ENCODE measurements around the gene GPR61. TPM values are rescaled to one million over a fixed set of nuclear protein-coding genes. Genes with fewer than 3 reads are reported as not detected.

The GPR61 gene, protein sequence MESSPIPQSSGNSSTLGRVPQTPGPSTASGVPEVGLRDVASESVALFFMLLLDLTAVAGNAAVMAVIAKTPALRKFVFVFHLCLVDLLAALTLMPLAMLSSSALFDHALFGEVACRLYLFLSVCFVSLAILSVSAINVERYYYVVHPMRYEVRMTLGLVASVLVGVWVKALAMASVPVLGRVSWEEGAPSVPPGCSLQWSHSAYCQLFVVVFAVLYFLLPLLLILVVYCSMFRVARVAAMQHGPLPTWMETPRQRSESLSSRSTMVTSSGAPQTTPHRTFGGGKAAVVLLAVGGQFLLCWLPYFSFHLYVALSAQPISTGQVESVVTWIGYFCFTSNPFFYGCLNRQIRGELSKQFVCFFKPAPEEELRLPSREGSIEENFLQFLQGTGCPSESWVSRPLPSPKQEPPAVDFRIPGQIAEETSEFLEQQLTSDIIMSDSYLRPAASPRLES
- under 1 TPM in 1 of 2 experiments, not detected in 1; 0.16 TPM for total RNA-seq

DNA sequence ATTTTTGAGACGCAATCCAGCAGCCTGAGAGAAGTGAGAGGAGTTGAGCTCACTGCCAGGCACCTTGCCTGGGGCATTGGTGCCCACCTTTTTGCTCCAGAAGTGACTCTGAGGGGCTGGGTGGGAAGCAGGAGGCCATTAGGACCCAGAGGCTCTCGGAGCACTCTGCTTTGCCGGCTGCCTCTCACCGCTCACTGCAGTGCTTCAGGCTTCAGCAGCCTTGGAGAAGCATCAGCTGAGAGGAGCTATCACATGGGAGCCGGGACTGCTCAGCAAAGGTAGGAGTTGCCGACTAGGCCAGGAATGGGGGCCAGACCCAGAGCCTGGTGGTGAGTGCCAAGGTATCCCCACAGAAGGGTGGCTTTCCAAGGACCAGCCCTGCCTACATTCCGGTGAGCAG is at the start of gene GPR61:
TSS of gene GPR61 (plus strand) at position 197 of the 400 bp plus-strand sequence. CDS start 3,151 bp downstream, outside the sequence.
- Mint-ChIP-seq H3K4me3 (no peak within 1 kb of the TSS), H3K9me3 (ENCODE audit: low read depth) (no peaks in the 10 kb centered on the region)

DNA sequence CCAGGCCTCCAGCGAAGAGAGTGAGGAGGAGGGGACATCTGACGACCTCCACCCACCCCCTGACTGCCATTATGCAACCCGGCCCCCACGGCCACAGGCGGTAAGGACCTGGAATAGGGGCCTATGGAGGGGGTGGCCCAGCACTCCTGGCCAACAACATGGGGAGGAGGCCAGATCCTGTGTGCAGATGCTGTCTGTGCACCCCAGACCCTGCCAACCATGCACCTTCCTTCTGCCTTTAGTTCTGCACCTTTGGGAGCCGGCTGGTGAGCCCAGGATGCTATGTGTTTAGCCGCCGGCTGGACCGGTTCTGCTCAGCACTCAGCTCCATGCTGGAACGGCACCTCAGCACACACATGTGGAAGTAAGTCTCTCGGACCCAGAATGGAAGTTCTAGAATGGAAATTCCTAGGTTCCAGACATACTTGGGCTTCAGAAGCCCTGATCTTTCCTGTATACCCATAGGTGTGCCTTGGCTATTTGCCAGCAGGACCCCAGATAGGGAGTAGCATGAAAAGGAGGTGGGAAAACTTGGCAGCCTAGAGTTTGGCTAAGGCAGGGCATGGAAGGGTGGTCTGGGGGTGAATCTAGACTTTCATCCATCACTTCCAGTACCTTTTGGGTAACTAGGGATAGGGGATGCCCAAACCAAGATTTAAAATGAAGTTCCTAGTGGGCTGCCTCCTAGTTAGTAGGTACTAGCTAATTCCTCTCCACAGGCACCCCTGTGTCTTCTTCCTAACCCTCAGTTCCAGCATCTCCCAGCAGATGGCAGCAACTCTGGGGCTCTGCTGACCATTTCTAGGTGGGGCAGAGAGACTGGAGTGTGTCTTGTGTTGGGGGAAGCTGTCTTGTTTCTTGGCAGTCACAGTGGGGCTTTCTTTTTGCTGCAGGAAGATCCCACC is 49.4 kb upstream of the GPR61 start:
- Mint-ChIP-seq H3K4me3 (no peak overlapping the region), H3K9me3 (ENCODE audit: low read depth) (no peaks in the 10 kb centered on the region), H3K27ac (no peak overlapping the region), H3K4me1 (peaks cover 30% of the 10 kb centered on the region), H3K36me3 (no peaks in the 10 kb centered on the region), H3K27me3 (no peaks in the 10 kb centered on the region)
- CTCF ChIA-PET, result interaction anchor here (0.6 to 43.7 kb wide), 16 partner anchors 10 to 494 kb away, joined by 3 to 1550 read pairs (median 4); partner anchors contain the start of genes AHCYL1, AMIGO1, GPR61 and PSMA5
- ATAC-seq, result no peak
- peak; percentile 84 for DNase-seq

More for the DNA sequence above, at the start of gene GPR61:
- Mint-ChIP-seq H3K4me1 (no peaks in the 10 kb centered on the region), H3K36me3 (no peaks in the 10 kb centered on the region), H3K27ac (no peak within 1 kb of the TSS), H3K27me3 (peaks cover 5% of the 10 kb centered on the region)
- DNase-seq, result no peak
- no peak for ATAC-seq
- CTCF ChIA-PET, result interaction anchor here (3.2 to 46.0 kb wide), 2 partner anchors 7 to 41 kb away, joined by 28 to 1550 read pairs; partner anchors contain the start of genes AMIGO1, ATXN7L2 and CYB561D1

DNA sequence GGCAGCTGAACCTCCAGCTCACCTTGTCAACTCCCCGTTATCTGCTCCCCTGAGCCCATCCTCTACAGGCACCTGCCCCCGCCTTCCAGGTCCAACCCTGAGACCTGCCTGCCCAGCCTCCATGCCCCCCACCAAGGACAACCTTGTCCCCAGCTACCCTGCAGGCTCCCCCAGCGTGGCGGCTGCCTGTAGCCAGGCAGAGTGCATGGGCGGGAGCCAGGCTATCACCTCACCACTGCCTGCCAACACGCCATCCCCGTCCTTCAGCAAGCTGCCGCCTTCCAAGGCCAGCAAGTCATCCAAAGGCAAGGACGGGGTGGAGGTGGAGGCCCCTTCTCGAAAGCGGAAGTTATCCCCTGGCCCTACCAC is 48.8 kb upstream of the GPR61 start:
- Mint-ChIP-seq H3K4me3 (no peak overlapping the region), H3K9me3 (ENCODE audit: low read depth) (no peaks in the 10 kb centered on the region), H3K27me3 (no peaks in the 10 kb centered on the region), H3K27ac (no peak overlapping the region), H3K36me3 (peaks cover 2% of the 10 kb centered on the region), H3K4me1 (peaks cover 33% of the 10 kb centered on the region)
- no peak for DNase-seq
- CTCF ChIA-PET, result interaction anchor here (0.9 to 43.7 kb wide), 15 partner anchors 11 to 494 kb away, joined by 3 to 1550 read pairs (median 4); partner anchors contain the start of genes AHCYL1, AMIGO1, GPR61 and PSMA5
- no peak for ATAC-seq

DNA sequence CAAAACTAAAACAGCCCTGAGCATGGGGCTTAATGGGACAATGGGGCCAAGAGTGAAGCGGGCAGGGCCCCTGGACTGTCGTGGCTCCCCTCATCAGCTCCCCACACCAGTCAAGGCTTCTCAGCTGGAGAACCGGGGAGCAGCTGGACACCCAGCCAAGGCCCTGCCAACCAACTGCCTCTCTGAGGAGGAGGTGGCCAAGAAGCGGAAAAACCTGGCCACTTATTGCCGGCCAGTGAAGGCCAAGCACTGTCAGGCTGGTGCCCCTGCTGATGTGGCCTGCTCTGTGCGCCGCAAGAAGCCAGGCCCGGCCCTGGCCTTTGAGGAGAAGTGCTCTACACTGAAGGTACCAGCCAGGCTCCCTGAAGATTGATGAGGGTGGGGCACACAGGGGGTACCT is 48.3 kb upstream of the GPR61 start:
- H3K4me3 Mint-ChIP-seq, result no peak overlapping the region
- peaks cover 37% of the 10 kb centered on the region for H3K4me1 Mint-ChIP-seq
- CTCF ChIA-PET, result interaction anchor here (0.9 to 43.7 kb wide), 12 partner anchors 11 to 493 kb away, joined by 3 to 1550 read pairs (median 4); partner anchors contain the start of genes AHCYL1, AMIGO1, GPR61 and PSMA5
- DNase-seq (no peak), ATAC-seq (no peak)
- H3K27me3 Mint-ChIP-seq, result no peaks in the 10 kb centered on the region
- no peak overlapping the region for H3K27ac Mint-ChIP-seq
- H3K36me3 Mint-ChIP-seq, result peaks cover 6% of the 10 kb centered on the region
- no peaks in the 10 kb centered on the region for H3K9me3 Mint-ChIP-seq (ENCODE audit: low read depth)

DNA sequence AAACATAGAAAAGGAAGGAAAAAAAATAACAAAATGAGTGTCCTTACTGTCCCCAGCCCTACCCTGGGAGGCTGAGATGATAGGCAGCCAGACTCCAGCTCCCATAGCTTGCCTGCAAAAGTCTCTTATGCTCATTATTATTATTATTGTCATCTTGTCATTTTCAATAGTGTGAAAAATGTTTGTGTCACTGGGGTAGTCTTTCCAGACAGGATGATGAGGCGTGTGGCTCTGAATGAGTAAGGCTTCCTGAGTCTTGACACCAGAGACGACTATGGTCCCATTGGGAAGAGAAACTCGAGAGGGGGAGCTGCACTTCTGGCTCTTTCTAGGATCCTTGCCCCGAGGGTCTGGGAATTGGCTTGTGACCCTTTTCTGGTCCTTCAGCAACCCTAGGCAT is 46.9 kb upstream of the GPR61 start:
- Mint-ChIP-seq H3K27me3 (no peaks in the 10 kb centered on the region), H3K27ac (no peak overlapping the region), H3K36me3 (peaks cover 9% of the 10 kb centered on the region), H3K4me3 (no peak overlapping the region), H3K4me1 (peaks cover 41% of the 10 kb centered on the region), H3K9me3 (ENCODE audit: low read depth) (no peaks in the 10 kb centered on the region)
- DNase-seq, result no peak
- CTCF ChIA-PET, result interaction anchor here (0.6 to 43.7 kb wide), 14 partner anchors 9 to 492 kb away, joined by 3 to 1550 read pairs (median 6); partner anchors contain the start of genes AHCYL1, AMIGO1, ATXN7L2 and GNAI3
- no peak for ATAC-seq

DNA sequence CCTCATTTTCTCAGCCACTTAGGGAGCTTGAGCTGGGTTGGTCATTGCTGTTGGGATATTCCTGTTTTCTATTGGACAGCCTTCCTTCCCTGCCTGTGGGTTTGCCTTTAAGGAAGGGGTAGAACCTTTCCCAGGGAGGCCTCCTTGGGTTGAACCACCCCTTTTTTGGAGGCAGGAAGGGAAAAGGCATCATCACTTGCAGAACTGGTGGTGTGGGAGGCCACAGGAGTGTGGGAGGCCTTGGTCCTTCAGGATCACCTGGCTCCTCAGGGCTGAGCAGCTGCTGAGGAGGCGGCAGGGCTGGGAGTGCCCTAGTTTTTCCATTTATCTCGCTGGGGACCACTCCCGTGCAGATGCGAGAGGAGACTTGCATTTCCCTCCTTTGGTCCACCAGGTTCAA is 46.4 kb upstream of the GPR61 start:
- no peaks in the 10 kb centered on the region for H3K9me3 Mint-ChIP-seq (ENCODE audit: low read depth)
- DNase-seq (no peak), ATAC-seq (no peak)
- peak overlapping the region; percentile 99 for H3K4me3 Mint-ChIP-seq
- no peaks in the 10 kb centered on the region for H3K27me3 Mint-ChIP-seq
- H3K4me1 Mint-ChIP-seq, result peaks cover 46% of the 10 kb centered on the region
- peaks cover 9% of the 10 kb centered on the region for H3K36me3 Mint-ChIP-seq
- H3K27ac Mint-ChIP-seq, result no peak overlapping the region
- CTCF ChIA-PET, result interaction anchor here (0.6 to 43.7 kb wide), 18 partner anchors 10 to 492 kb away, joined by 3 to 1550 read pairs (median 4); partner anchors contain the start of genes AHCYL1, AMIGO1, ATXN7L2 and GNAI3

DNA sequence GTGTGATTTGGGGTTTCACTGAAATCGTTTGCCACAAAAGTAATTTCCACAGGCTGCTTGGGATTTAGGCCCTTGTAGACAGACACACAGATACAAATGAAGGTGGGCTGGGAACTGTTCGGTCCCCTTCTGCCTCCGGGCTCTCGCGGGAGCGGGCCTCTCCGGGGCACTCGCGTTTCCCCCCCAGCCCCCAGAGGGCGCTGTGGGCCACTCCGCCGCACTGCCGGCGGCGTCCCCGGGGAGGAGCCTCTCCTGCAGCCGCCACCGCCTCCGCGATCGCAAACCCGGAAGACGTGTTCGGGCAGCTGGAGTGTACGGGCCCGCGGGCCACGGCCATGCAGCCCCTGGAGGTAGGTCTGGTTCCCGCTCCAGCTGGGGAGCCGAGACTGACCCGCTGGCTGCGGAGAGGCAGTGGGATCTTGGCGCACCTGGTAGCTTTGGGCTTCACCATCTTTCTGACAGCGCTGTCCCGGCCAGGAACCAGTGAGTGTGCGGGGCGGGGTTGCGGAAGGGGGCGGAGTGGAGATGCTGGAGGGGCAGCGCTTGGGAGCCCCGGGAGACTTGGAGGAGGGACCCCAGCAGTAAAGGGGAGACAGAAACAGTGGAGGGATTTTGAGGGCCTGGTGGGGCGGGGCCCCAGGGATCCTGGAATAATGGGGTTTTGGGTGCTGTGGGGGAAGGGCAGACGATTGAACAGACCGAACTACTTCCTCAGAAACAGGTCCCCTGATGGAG is 45.7 kb upstream of the GPR61 start, which contains the start of gene CYB561D1:
TSS of gene CYB561D1 (plus strand) at position 290 of the 735 bp plus-strand sequence. CDS start at position 336, 46 bp downstream.
- peak; percentile 92 for ATAC-seq

DNA sequence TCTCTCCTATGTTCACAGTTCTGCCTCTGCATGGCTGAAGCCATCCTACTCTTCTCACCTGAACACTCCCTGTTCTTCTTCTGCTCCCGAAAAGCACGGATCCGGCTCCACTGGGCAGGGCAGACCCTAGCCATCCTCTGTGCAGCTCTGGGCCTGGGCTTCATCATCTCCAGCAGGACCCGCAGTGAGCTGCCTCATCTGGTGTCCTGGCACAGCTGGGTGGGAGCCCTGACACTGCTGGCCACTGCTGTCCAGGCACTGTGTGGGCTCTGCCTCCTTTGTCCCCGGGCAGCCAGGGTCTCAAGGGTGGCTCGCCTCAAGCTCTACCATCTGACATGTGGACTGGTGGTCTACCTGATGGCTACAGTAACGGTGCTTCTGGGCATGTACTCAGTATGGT is 43.9 kb upstream of the GPR61 start:
- H3K27me3 Mint-ChIP-seq, result no peaks in the 10 kb centered on the region
- ATAC-seq, result no peak
- H3K36me3 Mint-ChIP-seq, result peaks cover 19% of the 10 kb centered on the region
- no peak overlapping the region for H3K27ac Mint-ChIP-seq
- CTCF ChIA-PET, result interaction anchor here (4.3 to 43.7 kb wide), 2 partner anchors 24 to 217 kb away, joined by 21 to 1550 read pairs; partner anchors contain the start of genes AMIGO1 and GPR61
- peaks cover 59% of the 10 kb centered on the region for H3K4me1 Mint-ChIP-seq
- no peak for DNase-seq
- H3K4me3 Mint-ChIP-seq, result peak overlapping the region; percentile 99
- H3K9me3 Mint-ChIP-seq (ENCODE audit: low read depth), result no peaks in the 10 kb centered on the region

More for the DNA sequence above, 45.7 kb upstream of the GPR61 start, which contains the start of gene CYB561D1:
- H3K36me3 Mint-ChIP-seq, result peaks cover 9% of the 10 kb centered on the region
- H3K27me3 Mint-ChIP-seq, result no peaks in the 10 kb centered on the region
- CTCF ChIA-PET, result interaction anchor here (0.6 to 43.7 kb wide), 18 partner anchors 10 to 216 kb away, joined by 3 to 1550 read pairs (median 4); partner anchors contain the start of genes AMIGO1, AMPD2, ATXN7L2 and GNAI3
- H3K9me3 Mint-ChIP-seq (ENCODE audit: low read depth), result no peaks in the 10 kb centered on the region
- H3K4me1 Mint-ChIP-seq, result peaks cover 46% of the 10 kb centered on the region
- peak; percentile 92 for DNase-seq
- peak within 1 kb of the TSS; percentile 99 for H3K4me3 Mint-ChIP-seq
- H3K27ac Mint-ChIP-seq, result peak within 1 kb of the TSS; percentile 87

DNA sequence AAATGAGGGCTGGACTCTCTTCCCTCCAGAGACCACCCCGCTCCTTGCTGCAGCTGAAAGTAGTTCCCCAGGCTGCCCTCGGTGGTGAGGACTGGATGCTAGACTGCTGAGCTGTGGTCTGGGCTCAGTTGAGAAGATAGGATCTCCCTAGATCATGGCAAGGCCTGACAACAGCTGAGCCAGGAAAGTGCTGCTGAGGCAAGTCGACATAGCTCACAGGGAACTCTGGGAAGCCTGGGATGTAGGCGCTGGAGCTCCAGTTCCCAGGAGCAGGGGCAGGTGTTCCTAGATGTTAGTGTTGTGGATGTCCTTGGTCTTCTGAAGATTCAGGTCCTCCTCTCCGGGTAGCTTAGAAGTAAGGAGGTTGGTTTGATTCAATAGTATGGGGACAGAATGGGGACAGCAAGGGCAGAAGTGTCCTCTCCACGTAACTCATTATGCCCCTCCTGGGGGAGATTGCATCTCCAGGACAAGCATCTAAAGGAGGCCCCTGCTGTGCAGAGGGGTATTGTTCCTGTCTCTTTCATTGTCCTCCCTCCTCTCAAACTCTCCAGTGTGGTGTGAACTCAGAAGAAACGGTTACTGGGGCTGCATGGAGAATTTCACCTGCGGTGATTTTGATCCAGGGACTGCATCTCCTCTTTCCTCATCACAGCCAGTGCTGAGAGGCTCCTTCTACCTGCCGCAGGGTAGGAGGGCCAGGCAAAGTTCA is 42.1 kb upstream of the GPR61 start:
- CTCF ChIA-PET, result interaction anchor here (1.2 to 46.0 kb wide), 3 partner anchors 1 to 72 kb away, joined by 3 to 1550 read pairs (median 1550); partner anchors contain the start of genes AMIGO1, ATXN7L2, CYB561D1 and GPR61
- no peak for DNase-seq
- no peak overlapping the region for H3K27ac Mint-ChIP-seq
- H3K4me3 Mint-ChIP-seq, result no peak overlapping the region
- H3K4me1 Mint-ChIP-seq, result peaks cover 77% of the 10 kb centered on the region
- no peaks in the 10 kb centered on the region for H3K27me3 Mint-ChIP-seq
- no peak for ATAC-seq
- peaks cover 21% of the 10 kb centered on the region for H3K36me3 Mint-ChIP-seq
- no peaks in the 10 kb centered on the region for H3K9me3 Mint-ChIP-seq (ENCODE audit: low read depth)

DNA sequence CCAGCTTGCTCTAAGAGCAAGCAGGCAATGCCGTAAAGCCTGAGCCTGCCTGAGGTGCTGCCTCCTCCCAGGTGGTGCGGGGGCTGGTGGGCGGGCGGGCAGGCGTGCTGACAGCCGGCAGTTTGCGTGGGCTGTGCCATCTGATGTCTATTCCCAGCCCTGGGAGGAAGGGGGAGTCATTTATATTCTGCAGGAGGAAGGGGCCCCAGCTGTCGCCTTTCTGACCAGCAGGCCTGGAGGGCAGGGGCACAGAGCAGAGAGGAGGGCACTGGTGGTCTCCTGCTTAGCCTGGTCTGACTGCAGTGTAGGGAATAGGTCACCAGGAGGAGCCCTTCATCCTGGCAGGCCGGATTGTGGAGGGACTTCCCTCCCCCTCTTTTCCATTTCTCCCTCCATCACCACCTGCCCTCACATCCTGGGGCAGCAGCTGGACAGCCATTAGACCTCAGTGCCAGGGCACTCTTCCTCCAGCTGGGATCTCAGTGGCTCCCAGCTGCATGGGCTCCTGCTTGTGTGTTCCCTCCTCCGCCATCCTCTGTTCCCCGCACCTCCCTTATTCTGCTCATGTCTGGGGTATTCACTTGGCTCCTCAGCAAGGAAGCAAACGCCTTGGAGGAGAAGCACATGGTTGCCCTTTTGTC is 41.4 kb upstream of the GPR61 start:
- H3K4me1 Mint-ChIP-seq, result peaks cover 77% of the 10 kb centered on the region
- H3K9me3 Mint-ChIP-seq (ENCODE audit: low read depth), result no peaks in the 10 kb centered on the region
- H3K4me3 Mint-ChIP-seq, result no peak overlapping the region
- no peaks in the 10 kb centered on the region for H3K27me3 Mint-ChIP-seq
- no peak for DNase-seq
- peaks cover 21% of the 10 kb centered on the region for H3K36me3 Mint-ChIP-seq
- CTCF ChIA-PET, result interaction anchor here (1.1 to 46.0 kb wide), 3 partner anchors 1 to 122 kb away, joined by 3 to 1550 read pairs (median 1550); partner anchors contain the start of genes AMIGO1, ATXN7L2, CYB561D1 and GPR61
- ATAC-seq, result no peak
- H3K27ac Mint-ChIP-seq, result no peak overlapping the region

DNA sequence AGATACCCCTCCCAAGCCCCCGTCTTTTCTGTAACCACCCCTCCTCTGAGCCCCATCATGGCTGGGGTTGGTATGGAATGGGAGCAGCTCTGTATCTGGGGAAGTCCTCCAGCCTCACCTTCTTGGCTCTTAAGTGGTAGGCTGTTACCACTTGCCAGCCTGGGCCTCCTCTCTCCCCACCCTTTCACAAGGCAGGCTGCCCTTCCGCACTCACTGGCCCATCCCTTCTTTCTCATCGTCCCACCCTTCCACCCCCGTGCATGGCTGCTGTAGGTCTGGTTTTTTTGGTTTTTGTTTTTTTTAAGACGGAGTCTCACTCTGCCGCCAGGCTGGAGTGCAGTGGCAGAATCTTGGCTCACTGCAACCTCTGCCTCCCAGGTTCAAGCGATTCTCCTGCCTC is 40.6 kb upstream of the GPR61 start:
- DNase-seq (no peak), ATAC-seq (no peak)
- Mint-ChIP-seq H3K9me3 (ENCODE audit: low read depth) (no peaks in the 10 kb centered on the region), H3K36me3 (peaks cover 21% of the 10 kb centered on the region), H3K27me3 (no peaks in the 10 kb centered on the region), H3K4me1 (peaks cover 77% of the 10 kb centered on the region), H3K4me3 (no peak overlapping the region), H3K27ac (no peak overlapping the region)
- CTCF ChIA-PET, result interaction anchor here (1.1 to 46.0 kb wide), 3 partner anchors 0 to 121 kb away, joined by 3 to 1550 read pairs (median 1550); partner anchors contain the start of genes AMIGO1, ATXN7L2, CYB561D1 and GPR61

Data from activated CD8-positive, alpha-beta memory T cell treated with anti-CD3 and anti-CD28 coated beads, Interleukin-2, amount 10 ng/mL, durations not matched to agents 7 days and 5 days (primary cell).